Measurements from ENCODE around the gene OXCT1.

Gene OXCT1

DNA sequence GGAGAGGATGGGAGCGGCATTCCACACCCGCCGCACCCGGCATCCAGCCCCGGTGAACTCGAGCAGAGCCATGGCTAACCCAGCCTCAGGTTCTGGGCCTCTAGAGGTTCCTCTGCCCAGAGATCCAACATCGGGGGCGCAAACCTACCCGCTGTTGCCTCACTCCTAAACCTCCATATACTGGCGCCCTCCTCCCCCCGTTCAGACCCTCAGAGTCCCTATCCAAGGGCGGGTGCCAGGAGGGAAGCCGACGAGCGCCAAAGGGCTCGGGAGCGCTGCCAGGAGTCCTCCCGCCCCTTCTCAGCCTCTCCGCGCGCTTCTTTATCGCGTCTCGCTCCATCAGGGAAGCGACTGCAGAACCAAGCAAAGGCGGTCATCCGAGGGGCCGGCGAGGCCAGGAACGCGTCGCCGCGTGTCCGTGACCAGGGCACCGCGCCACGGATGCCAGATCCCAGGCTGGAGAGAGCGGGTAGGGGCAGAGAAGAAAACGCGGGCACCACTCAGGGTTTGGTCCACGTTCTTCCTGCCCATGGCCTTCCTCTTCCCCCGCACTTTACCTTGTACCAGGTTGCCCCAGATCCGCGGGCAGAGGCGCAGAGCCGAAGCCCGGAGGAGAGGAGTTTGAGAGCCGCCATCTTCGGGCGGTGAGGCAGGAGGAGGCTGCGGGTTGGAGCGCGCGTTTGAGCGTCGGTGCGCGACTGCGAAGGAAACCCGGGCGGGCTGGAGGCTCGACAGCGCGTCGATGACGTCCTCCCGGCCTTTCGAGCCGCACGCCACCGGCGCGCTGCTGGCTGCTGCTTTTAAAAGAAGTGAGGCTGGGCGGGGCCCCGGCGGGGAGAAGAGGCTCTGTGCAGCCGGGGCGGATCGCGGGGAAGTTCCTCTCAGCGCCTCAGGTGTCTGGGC, at the start of gene OXCT1:
OXCT1 (minus strand) TSS at position 702 of the 903 bp plus-strand sequence; CDS start at position 635, 67 bp downstream.
- peak; percentile 86 for DNase-seq

DNA sequence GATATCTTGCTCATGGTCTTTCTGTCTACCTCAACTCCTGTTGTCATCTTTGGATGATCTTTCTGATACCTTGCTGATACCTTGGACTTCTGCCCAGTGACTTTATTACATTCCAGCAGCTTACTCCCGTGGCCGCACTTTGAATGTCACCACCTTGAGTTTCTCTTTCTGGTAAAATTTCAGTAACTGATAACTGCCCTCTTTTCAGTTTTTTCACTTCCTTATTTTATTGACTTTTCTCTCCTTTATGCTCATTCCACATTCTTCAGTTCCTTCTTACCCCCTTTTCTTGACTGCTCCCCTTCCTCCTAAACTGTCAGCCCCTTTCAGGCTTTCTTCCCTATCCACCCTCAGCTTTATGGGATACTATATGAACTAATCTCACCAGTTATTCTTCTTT, 47.9 kb upstream of the OXCT1 start:
- DNase-seq: no peak

DNA sequence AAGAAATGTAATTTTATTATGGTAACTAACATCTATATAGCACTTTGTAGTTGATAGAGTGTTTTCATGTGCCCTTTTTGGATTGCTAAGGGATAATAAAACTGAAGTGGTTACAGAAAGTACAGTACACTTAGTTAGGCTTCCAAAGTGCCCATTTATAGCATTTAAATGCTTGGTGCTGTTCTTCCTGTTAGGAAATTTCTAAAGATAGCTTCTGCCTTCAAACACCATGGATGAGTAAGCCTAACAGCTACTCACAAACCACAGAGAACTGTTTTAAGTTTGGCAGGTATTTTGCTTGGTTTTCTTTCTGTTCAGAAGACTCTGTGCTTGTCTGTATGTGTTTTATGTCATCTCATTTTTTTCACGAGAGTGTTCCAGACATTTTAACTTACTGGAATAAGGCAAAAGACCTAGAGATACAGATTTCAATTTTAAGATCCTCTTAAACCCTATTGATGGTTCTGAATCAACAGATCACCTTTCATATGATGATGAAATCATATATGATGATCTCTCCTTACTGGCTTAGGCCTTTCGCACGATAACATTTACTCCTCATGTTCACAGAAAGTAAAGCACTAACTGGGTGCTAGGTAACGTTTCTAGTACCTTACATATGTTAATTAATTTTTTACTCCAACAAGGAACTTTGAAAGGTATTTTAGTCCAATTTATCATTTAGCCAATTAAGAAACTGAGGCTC, 38.3 kb upstream of the OXCT1 start:
- no peak for DNase-seq

DNA sequence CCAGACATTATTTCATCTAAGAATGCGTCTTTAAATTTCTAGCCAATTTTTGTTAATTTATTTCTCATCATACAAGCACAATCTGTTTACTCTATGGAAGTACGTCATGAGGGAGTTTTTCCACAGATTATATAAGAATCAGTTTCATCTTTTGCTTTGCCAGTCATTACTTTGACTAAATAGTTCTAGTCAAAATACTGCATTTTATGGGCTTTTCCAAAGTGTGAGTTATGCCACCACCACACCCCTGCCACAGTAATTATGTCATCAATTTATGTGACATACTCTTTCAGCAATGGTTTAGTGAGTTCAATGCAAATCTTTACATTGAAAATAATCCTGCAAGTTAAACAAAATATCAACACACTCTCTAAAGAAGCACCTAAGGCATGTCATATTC, 35.9 kb upstream of the OXCT1 start:
- no peak for DNase-seq

DNA sequence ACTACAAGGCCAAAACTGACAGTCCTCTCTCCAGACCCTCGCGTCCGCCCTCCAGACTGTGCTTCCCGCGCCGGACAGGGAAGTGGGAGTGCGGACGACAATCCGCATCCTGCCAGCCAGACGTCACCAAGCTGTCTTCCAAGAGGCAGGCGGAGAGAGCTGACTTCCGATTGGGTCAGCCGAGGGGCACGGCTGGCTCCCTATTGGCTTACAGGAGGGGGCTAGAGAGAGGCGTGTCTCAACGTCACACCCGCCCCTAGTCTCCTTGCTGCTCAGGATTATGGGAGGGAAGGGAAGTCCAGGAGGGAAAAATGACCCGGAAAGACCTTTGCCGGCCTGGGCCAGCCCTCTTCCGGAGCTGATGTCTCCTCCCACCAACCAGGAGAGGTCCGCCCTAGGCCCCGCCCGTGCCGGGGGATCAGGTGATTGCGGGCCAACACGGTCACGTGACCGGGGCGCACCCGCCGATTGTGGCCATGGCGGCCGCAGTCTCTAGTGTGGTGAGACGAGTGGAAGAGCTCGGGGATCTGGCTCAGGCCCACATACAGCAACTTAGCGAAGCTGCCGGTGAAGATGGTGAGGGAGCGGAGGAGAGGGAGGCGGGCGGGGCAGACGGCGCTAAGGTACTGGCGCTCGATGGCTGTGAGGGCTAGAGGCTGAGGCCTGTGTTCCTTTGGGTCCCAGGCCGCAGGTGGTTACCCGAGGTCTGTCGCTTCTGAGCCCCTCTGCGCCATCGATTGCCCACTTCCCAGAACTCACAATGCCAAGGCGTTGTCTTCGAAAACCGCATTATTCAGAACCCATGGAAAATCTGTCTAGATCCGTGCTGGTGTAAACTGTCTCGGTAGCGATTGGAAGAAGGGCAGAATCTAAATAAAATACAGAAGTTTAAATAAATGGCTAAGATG, 33.9 kb upstream of the OXCT1 start, which contains the start of gene RIMOC1:
RIMOC1 (plus strand) TSS at position 453 of the 908 bp plus-strand sequence; CDS start at position 477, 24 bp downstream.
- DNase-seq: peak; percentile 99

DNA sequence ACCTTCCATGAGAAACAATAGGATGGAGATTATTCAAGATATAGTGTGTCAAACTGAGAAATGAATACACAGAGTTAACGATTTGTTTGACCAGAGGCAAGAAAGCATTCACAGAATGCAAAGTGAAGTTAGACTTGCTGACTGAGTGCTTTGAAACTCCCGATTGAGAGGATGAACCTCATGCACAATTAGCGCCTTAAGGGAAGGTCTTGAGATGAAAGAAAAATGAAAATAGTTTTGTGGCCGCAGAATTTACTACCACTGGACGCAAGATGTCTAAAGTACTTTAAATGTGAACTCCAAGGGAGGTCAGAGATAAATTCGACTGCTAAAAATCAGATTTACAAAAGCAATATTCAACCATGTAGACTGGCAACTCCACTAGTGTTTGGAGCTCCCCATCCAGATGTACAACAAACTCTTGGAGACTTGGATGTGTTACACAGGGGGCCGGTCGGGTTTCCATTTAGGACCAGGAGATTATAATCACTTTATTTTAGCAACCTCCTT, 33.2 kb upstream of the OXCT1 start:
- DNase-seq: no peak

DNA sequence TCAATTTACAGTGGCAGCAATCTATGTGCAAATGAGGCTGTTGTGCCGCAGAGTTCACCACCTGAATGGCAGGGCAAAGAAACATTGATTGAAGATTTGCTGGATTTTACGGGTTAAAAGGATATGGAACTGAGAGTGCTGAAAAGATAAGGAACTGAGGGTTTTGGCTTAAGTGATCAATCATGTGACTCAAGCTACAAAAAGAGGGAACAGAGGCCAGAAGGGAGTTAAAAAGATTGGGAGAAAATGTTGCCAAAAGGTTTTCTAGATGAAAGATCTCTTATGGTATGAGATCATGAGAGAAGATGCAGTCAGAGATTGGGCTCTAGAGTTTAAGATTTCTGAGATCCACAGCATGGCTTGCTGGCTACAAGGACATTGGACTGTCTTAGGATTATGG, 26.0 kb upstream of the OXCT1 start:
- DNase-seq: no peak

DNA sequence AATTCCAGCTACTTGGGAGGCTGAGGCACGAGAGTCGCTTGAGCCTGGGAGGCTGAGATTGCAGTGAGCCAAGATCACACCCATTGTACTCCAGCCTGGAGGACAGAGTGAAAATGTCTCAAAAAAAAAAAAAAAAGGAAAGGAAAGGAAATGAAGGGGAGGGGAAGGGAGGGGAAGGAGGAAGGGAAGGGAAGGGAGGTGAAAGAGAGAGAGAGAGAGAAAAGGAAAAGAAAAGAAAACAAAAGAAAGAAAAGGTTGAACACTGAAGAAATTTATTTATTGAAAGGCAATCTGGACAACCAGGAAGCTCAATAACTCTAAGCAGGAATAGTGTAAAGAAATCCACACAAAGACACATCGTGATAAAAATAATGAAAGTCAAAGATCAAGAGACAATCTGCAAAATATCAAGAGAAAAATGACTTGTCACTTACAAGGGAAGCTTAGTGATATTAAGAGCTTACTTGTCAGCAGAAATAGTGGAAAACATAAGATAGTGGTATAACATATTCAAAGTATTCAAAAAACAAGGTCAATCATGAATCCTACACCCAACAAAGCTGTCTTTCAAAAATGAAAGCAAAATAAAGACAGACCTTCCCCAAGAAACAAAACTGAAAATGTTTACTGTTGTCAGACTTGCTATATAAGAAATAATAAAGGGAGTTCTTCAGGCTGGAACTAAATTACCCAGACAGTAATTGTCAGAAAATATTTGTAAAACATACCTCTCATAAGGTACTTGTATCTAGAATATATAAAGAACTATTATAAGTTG, 23.0 kb upstream of the OXCT1 start:
- no peak for DNase-seq

DNA sequence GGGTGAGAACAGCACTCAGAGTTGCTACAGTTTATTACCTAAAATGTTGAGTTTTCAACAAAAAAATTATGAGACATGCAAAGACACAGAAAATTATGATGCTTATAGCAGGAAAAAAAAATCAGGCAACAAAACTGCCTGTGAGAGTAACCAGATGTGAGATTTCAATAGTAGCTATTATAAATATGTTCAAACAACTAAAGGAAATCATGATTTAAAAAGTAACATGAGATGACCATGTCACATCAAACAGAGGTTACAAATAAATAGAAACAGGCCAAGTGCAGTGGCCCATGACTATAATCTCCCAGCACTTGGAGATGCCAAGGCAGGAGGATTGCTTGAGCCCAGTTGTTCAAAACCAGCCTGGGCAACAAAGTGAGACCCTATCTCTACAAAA, 21.8 kb upstream of the OXCT1 start:
- DNase-seq: no peak

DNA sequence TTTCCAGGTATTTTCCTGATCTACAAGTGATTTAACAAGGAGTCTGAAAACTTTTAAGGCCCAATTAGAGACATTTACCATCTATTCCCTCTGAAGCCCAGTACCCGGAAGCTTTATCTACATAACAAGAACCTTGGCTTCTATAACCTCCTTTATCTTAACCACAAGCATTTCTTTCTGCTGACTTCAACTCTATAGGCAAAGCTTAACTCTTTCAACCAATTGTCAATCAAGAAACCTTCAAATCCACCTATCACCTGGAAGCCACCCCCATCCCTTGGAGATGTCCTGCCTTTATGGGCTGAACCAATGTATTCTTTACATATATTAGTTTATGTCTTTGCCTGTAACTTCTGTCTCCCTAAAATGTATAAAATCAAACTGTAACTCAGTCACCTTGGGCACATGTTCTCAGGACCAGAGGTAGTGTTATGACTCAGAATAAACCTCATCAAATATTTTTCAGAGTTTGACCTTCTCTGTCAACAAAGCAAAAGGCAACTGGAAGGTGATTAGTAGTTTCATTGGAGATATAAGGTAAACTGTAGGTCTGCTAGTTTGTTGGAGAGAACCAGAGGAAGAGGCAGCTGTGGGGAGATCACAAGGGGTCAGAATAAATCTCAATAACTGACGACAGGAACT, 21.0 kb upstream of the OXCT1 start:
- no peak for DNase-seq

DNA sequence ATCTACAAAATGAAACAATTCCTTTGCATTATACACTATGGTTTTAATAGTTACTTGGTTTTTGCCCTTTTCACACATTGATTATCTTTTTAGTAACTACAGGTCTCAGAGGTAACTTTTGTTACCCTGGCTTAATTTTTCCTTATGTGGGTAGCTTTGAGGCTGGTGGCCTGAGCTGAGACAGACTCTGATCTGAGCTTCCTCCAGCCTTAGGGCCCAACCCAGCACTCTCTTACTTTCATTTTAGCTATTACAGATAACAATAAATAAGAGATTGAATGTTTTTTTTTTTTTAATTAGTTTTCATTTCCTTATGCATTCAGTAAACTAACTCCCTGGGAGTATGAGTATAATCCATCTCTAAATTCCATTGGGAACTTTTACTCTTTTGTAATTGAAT, 15.1 kb upstream of the OXCT1 start:
- no peak for DNase-seq

DNA sequence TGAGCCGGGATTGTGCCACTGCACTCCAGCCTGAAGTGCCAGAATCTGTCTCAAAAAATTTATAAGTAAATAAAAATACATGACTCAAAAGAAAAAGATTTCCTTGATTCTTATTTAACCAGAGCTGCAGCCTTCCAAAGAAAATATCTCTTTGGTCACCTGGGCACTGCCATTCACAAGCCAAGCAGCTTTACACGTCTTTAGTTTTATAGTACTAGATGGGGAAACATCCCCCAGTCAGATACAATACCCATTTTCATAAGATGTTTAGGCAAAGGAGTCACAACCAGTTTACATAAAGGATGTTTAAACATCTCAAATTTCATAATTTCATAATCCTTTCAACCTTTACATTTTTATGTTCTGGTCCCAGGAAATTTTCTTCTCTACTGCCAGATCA, 13.7 kb upstream of the OXCT1 start:
- DNase-seq: no peak

DNA sequence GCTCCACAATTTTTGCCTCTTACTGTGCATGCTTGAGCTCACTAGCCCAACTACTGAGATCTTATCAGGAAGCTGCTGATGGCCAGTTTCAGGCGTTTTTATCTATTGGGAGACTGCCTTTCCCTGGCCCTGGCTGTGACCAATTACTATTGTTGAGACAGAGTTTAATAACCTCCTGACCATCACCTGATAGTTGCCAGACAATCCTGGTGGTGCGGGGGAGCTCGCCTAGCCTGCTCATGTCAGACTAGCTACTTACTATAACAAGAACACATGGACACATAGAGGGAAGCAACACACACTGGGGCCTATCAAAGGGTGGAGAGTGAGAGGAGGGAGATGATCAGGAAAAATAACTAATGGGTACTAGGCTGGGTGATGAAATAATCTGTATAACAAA, 13.0 kb upstream of the OXCT1 start:
- DNase-seq: no peak

DNA sequence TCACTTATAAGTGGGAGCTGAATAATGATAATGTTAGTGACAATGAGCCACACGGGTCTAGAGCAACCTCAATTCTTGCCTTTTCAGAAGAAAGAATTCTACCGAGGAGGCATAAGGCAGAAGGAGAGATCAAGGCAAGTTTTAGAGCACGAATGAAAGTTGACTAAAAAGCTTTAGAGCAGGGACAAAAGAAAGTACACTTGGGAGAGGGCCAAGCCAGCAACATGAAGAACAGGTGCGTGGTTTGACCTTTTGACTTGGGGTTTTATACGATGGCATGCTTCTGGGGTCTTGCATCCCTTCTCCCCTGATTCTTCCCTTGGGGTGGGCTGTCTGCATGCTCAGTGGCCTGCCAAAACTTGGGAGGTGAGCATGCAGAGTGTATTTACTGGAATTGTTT, 12.5 kb upstream of the OXCT1 start:
- DNase-seq: no peak

DNA sequence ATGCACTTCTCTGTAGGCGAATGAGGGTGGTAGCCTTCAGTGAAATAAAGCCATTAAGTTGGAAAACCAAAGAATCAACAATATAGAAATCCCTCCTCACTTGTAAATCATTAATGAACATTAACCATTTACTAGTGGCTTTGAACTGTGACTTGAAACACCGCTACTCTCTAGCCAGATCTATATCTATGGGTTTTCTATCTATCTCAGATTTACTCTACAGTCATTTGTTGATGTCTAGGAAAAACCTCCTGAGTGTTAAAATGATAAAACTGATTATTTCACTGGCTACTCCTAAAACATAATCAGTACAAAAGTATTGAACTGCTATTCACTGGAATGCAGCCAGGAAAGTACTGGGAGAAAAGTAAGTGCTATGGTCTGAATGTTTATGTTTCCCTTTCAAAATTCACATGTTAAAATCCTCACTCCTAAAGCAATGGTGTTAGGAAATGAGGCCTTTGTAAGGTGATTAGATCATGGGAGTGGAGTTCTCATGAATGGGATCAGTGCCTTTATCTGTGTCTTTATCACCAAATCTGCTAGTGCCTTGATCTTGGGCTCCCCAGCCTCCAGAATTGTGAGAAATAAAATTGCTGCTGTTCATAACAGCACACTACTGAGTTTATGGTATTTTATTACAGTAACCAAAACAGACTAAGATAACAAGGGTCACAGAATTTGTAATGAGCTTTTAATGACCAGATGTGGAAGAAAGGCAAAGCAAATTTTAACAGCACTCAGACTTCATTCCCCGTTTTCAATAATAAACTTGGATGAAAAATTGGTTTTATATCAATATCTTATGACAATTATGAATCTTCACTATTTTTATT, 8.6 kb upstream of the OXCT1 start:
- no peak for DNase-seq

DNA sequence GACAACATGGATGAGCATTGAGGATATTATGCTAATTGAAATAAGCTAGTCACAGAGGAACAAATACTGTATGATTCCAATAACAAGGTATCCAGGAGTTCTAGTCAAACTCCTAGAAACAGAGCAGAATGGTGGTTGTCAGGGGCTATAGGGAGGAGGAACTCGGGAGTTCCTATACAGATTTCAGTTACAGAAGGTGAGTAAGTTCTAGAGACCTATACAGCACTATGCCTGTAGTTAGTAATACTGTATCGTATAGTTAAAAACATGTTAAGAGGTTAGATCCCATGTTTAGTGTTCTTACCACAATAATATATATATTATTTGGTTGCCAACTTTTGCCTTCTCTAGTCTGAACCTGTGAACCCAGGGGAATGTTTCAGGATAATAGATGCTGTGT, 7.9 kb upstream of the OXCT1 start:
- no peak for DNase-seq

DNA sequence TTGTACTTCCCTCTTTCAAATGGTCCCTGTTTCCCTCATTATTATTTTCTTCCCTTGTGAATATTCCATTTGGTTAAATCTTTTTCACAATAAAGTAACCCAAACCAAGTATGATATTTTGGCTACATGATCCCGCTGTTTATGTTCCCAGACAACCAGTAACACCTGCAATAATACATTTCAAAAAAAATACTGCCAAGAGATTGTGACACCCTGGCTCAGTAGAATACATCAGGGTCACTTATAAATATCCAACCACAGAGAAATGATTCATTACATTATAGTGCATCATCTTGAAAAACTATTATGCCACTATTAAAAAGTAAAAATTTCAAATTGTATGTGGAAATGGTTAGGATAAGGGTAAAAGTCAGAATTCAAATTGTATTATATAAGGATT, 7.2 kb upstream of the OXCT1 start:
- no peak for DNase-seq

DNA sequence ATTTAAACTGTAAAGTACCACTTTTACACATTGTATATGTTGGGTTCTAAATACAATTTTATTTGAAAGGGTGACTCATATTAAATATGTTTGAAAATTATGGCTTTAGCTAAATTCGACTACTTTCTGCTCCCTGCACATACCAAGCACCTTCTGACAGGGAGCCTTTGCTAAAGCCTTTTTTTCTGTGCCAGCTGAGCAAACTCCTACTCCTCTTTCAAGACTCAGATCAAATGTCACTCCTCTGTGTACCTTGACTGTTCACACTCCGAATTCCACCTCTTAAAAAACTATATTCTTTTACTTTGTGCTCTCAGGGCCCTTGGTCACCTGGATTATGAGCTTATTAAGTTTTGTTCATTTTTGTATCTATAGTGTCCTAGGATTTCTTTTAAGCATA, 6.5 kb upstream of the OXCT1 start:
- peak; percentile 5 for DNase-seq

DNA sequence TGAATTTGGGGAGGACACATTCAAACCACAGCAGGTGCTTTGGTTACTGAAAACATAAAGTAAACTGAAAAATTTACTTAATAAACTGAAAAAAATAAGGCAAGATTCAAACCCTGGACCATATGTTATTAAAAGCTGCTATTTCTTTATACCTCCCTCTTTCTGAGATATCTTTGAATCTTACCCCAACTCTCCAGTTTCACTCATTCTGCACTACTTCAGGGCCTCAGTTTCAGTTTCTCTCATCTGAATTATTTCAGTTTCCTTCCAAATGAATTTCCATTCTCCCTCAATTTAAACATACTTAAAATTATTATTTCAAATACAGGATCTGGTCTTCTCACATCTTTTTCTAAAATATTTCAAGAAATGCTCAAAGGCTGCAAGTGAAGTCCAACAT, 4.9 kb upstream of the OXCT1 start:
- DNase-seq: no peak

DNA sequence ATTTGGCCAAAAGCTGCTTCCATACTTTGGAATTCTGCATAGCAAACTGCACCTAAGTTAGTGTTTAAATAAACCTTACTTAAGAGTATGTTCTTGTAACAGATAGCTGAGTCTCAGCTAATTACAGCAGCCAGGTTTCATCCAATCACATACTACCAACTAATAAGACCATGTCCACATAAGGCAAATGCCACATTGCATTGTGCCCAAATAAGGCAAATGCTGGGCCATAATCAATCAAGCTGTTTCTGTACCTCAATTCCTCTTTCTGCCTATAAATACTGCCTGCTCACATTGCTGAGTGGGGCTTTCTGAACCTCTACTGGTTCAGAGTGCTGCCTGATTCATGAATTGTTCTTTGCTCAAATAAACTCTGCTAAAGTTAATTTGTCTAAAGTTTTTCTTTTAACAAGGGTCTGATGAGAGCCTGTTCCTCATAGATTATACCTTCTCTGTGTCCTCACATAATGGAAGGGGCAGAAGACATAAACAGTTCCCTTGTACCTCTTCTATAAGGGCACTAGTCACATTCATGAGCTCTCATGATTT, 4.4 kb upstream of the OXCT1 start:
- DNase-seq: no peak
